Epithelial cell of proximal tubule (primary cell): ENCODE data around the gene FBN2. TPM values are rescaled to one million over a fixed set of nuclear protein-coding genes. Genes with fewer than 3 reads are reported as not detected.
"Not testable (repeated sequence)": the region's sequence is repeated elsewhere in the genome, so short reads cannot be mapped to it uniquely, and the experiment has no call there.

Experiments used
- DNase-seq: peaks from one replicate; pipeline ENCODE4 v3.0.0-alpha.2; 2011; ENCODE audit warnings: low read depth
- H3K4me3 ChIP-seq: 2 replicates; pipeline ENCODE4 v1.5.1; 2011; ENCODE audit warnings: low read depth, mild to moderate bottlenecking, low read length
- total RNA-seq: library from RNA; depleted of rRNA; stranded (reverse); fragments of >200 nt; gene quantifications from 2 replicates; pipeline ENCODE4 v1.2.3, GENCODE V29; 2015
- TF ChIP-seq, protein P1 (sequence below): conservative IDR thresholded peaks from 2 replicates; pipeline ENCODE4 v1.5.1; 2012; ENCODE audit warnings: low read depth, mild to moderate bottlenecking, low read length

The FBN2 gene
- total RNA-seq, 1 donor from 2014 or later = 7.6 TPM

DNA sequence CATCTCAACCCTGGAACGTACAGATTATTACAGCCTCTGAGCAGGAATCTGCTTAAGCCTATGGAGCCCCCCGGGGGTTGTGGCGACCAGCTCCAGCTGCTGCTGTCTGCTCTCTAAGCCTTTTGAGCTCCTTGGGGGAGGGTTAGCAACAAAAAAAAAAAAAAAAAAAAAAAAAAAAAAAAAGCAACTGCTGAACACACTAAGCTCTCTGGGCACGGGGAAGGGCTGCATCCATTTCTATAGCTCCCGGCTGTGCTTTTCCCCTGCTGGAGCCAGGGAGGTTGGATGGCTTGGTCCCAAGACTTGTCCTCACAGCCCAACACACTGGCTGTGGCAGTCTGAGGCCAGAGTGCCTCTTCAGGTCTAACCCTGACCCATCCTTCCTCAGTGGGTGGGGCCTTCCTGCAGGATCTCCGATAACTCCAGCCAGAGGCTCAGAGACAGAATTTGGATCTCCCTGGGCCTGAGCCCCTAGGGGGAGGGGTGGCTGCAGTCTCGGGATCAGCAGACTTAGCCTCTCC is 82.1 kb downstream of the FBN2 start:
- TF ChIP-seq, protein P1, sequence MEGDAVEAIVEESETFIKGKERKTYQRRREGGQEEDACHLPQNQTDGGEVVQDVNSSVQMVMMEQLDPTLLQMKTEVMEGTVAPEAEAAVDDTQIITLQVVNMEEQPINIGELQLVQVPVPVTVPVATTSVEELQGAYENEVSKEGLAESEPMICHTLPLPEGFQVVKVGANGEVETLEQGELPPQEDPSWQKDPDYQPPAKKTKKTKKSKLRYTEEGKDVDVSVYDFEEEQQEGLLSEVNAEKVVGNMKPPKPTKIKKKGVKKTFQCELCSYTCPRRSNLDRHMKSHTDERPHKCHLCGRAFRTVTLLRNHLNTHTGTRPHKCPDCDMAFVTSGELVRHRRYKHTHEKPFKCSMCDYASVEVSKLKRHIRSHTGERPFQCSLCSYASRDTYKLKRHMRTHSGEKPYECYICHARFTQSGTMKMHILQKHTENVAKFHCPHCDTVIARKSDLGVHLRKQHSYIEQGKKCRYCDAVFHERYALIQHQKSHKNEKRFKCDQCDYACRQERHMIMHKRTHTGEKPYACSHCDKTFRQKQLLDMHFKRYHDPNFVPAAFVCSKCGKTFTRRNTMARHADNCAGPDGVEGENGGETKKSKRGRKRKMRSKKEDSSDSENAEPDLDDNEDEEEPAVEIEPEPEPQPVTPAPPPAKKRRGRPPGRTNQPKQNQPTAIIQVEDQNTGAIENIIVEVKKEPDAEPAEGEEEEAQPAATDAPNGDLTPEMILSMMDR = no peak
- H3K4me3 ChIP-seq = no peak overlapping the region
- DNase-seq = no peak

DNA sequence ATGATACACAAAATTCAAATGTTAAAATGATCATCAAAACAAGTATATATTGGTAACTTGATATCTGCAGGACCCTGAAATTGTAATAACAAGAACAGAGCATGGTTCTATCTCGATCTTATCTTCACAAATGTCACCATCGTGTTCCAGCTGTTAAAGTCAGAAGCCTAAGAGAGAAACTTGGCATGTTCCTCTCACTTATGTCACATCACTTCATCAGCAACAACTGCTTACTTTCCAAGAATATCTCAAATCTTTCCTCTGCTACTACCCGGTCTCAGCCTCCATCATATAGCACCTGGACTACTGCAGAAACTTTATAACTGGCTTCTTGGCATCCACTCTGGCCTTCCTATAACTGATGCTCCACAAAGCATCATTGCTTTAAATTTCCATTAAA is 84.9 kb downstream of the FBN2 start:
- TF ChIP-seq, protein P1 = no peak
- no peak for DNase-seq
- no peak overlapping the region for H3K4me3 ChIP-seq

DNA sequence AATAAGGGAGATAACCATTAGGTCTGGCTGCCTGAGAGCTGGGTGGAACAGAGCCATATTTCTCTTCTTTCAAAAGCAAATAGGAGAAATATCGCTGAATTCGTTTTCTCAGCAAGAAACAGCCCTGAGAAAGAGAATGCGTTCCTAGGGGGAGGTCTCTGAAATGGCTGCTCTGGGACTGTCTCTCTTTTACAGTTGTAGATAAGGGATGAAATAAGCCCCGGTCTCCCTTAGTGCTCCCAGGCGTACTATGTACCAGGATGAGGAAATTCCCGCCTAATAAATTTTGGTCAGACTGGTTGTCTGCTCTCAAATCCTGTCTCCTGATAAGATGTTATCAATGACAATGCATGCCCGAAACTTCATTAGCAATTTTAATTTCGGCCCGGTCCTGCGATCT is 90.8 kb downstream of the FBN2 start:
- not testable (repeated sequence) for H3K4me3 ChIP-seq, DNase-seq

DNA sequence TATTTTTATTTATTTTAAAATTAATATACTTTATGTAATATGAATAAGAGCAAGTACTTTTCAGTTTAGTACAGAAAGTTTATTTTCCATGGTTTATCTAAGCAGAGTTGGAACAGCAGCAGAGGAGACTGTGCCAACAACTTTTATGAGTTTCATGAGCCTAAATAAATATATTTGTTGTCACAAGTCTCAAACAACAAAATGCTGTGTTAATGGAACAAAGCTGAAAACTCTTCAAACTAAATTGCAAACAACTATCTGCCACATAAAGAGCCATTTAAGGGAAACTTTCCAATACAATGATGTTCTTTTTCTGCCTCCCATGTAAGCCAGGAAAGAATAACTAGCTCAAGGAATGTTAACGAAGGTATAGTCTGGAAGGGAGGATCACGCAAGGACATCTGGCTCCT is 96.1 kb downstream of the FBN2 start:
- TF ChIP-seq, protein P1 = no peak
- DNase-seq = no peak
- H3K4me3 ChIP-seq = no peak overlapping the region

DNA sequence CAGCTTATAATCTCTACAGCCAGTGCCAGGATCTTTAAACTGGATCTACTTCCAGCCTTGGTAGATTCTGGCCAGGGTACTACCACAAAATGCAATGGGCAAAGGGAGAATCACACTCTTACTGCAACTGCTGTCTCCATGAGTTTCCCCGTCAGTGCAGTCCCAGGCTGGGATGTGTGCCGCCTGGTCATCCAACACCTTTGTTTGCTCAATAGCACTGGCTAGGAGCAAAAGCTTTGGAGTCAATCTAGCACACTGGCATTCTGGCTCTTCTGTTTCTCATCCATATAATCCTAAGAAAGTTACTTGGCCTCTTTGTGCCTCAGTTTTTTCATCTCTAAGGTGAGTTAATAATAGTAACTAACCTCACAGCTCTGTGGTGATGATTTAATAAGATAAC is 96.9 kb downstream of the FBN2 start:
- TF ChIP-seq, protein P1 = no peak
- DNase-seq = no peak
- H3K4me3 ChIP-seq = no peak overlapping the region

DNA sequence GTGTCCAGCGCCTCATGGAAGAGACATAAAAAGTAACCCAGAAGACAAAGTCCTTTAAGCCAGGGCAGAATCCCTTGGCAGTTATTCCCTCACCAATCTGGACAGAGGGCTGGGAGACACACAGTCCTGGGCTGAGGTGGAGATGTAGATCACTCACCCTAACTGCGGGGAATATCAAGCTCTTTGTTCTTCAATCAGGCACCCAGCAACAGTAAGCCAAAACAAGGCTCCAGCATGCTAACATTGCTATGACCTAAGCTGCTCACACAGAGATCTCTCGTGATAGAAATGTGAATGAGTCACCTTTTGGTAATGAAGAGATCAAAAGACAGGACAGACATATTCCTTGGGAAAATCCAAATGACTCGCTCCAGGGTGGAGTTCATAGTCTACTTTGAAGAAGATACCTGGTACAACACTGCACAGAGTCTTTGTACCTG is 101.3 kb downstream of the FBN2 start:
- TF ChIP-seq, protein P1 = no peak
- peak; percentile 95 for DNase-seq
- no peak overlapping the region for H3K4me3 ChIP-seq

DNA sequence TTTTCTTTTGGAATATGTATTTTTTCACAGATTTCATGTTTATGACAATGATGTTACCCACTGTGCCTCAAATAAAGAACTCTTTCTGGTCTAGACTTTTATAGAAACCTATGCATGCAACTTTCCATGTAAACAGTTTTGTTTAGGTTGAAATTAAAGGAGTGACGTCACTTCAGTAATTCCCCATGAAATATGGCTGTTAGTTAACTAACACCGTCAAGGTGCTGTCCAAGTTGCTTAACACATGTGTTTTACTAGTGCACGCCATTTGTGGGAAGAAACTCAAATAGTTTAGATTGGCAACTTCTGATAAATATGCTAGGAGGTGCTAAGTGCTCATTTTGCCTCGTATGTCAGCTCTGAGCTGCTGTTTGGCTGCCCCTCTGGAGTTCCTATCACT is 102.2 kb downstream of the FBN2 start:
- no peak overlapping the region for H3K4me3 ChIP-seq
- TF ChIP-seq, protein P1 = no peak
- no peak for DNase-seq
